Measurements from ENCODE around the gene ADGRB3.

Gene ADGRB3

GRCh38 chr6:68988698-68989097 lies 353.6 kb downstream of the ADGRB3 start:
- Histone ChIP-seq H3K14ac (ENCODE audit: low read length) (no peak overlapping the region), H3K9ac (ENCODE audit: low read depth, low read length, poor library complexity) (no peak overlapping the region), H3K36me3 (replicated peaks in 1 of 2; ENCODE audit: control insufficient read depth in 2 of 2, insufficient read depth in 2 of 2, low read length in 2 of 2) (no peaks in the 10 kb centered on the region), H3K18ac (ENCODE audit: low read length) (no peak overlapping the region), H4K91ac (ENCODE audit: low read depth, low read length, poor library complexity) (no peak overlapping the region), H3K27ac (replicated peaks; ENCODE audit: low read length) (no peak overlapping the region), H3K23ac (ENCODE audit: low read depth, low read length, poor library complexity) (no peak overlapping the region), H3K9me3 (replicated peaks in 1 of 2; ENCODE audit: control insufficient read depth in 2 of 2, insufficient read depth in 1 of 2, low read depth in 1 of 2, low read length in 2 of 2) (no peaks in the 10 kb centered on the region), H3K4me3 (ENCODE audit: low read length in 2 of 2) (no peak overlapping the region), H3K27me3 (ENCODE audit: control insufficient read depth in 3 of 3, insufficient read depth in 3 of 3, low read depth in 1 of 3, low read length in 3 of 3) (no peaks in the 10 kb centered on the region), H2BK5ac (ENCODE audit: low read length) (no peak overlapping the region), H4K8ac (ENCODE audit: low read depth, low read length) (no peak overlapping the region), H3K4ac (ENCODE audit: low read length) (no peak overlapping the region), H2BK15ac (ENCODE audit: low read length) (no peak overlapping the region), H3K79me1 (ENCODE audit: low read depth, low read length) (no peaks in the 10 kb centered on the region), H2AFZ (ENCODE audit: low read length) (no peak overlapping the region), H2BK120ac (ENCODE audit: low read depth, low read length) (no peak overlapping the region), H2BK12ac (ENCODE audit: low read length) (no peak overlapping the region), H3K4me2 (ENCODE audit: insufficient read depth, low read length, poor library complexity, severe bottlenecking) (no peak overlapping the region), H3K4me1 (ENCODE audit: control insufficient read depth in 2 of 2, insufficient read depth in 1 of 2, low read depth in 1 of 2, low read length in 2 of 2) (peaks cover 0 to 2% of the 10 kb centered on the region in 2 donors), H2AK5ac (ENCODE audit: low read depth, low read length) (no peak overlapping the region)
- WGBS, 2 donors (ENCODE audit: extremely low coverage in 2 of 2, insufficient read length in 2 of 2, insufficient replicate concordance in 1 of 2): no CpG with 5 or more reads among the region's 2 CpGs
- DNase-seq (ENCODE audit: low spot score): no peak

DNA sequence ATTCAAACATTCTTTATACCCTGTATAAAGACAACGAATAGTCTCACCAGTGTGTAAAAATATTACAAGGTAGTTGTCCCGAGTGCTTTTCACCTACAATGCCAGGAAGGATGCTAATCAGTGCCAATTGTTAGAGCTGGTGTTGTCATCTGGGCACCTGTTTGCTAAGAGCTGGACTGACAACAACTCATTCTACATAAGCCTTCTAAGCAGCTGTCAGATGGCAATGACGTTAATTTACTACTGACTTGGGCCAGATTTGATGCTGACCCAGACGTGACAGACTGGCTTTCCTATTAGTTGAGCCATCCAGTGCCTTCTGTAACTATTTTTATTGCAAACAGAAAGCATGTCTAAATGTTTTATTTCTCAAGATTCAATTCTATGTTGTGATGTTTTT lies 355.2 kb downstream of the ADGRB3 start:
- Histone ChIP-seq H4K91ac (ENCODE audit: low read depth, low read length, poor library complexity) (no peak overlapping the region), H3K4me3 (ENCODE audit: low read length in 2 of 2) (no peak overlapping the region), H2AFZ (ENCODE audit: low read length) (no peak overlapping the region), H3K27me3 (ENCODE audit: control insufficient read depth in 3 of 3, insufficient read depth in 3 of 3, low read depth in 1 of 3, low read length in 3 of 3) (no peaks in the 10 kb centered on the region), H2AK5ac (ENCODE audit: low read depth, low read length) (no peak overlapping the region), H3K4ac (ENCODE audit: low read length) (no peak overlapping the region), H3K18ac (ENCODE audit: low read length) (no peak overlapping the region), H4K8ac (ENCODE audit: low read depth, low read length) (no peak overlapping the region), H3K4me2 (ENCODE audit: insufficient read depth, low read length, poor library complexity, severe bottlenecking) (no peak overlapping the region), H3K14ac (ENCODE audit: low read length) (no peak overlapping the region), H2BK15ac (ENCODE audit: low read length) (no peak overlapping the region), H2BK120ac (ENCODE audit: low read depth, low read length) (no peak overlapping the region), H3K23ac (ENCODE audit: low read depth, low read length, poor library complexity) (no peak overlapping the region), H3K79me1 (ENCODE audit: low read depth, low read length) (no peaks in the 10 kb centered on the region), H3K9ac (ENCODE audit: low read depth, low read length, poor library complexity) (no peak overlapping the region), H3K36me3 (replicated peaks in 1 of 2; ENCODE audit: control insufficient read depth in 2 of 2, insufficient read depth in 2 of 2, low read length in 2 of 2) (peaks cover 0 to 10% of the 10 kb centered on the region in 2 donors), H2BK5ac (ENCODE audit: low read length) (no peak overlapping the region), H2BK12ac (ENCODE audit: low read length) (no peak overlapping the region), H3K4me1 (ENCODE audit: control insufficient read depth in 2 of 2, insufficient read depth in 1 of 2, low read depth in 1 of 2, low read length in 2 of 2) (peaks cover 0 to 2% of the 10 kb centered on the region in 2 donors), H3K27ac (replicated peaks; ENCODE audit: low read length) (no peak overlapping the region), H3K9me3 (replicated peaks in 1 of 2; ENCODE audit: control insufficient read depth in 2 of 2, insufficient read depth in 1 of 2, low read depth in 1 of 2, low read length in 2 of 2) (no peaks in the 10 kb centered on the region)
- no CpG with 5 or more reads among the region's 4 CpGs for WGBS, 2 donors (ENCODE audit: extremely low coverage in 2 of 2, insufficient read length in 2 of 2, insufficient replicate concordance in 1 of 2)
- no peak for DNase-seq (ENCODE audit: low spot score)

GRCh38 chr6:68993911-68994310 lies 358.8 kb downstream of the ADGRB3 start:
- Histone ChIP-seq H3K9me3 (replicated peaks in 1 of 2; ENCODE audit: control insufficient read depth in 2 of 2, insufficient read depth in 1 of 2, low read depth in 1 of 2, low read length in 2 of 2) (no peaks in the 10 kb centered on the region), H2BK12ac (ENCODE audit: low read length) (no peak overlapping the region), H3K4me1 (ENCODE audit: control insufficient read depth in 2 of 2, insufficient read depth in 1 of 2, low read depth in 1 of 2, low read length in 2 of 2) (peaks cover 0 to 2% of the 10 kb centered on the region in 2 donors), H3K14ac (ENCODE audit: low read length) (no peak overlapping the region), H4K8ac (ENCODE audit: low read depth, low read length) (no peak overlapping the region), H3K4me3 (ENCODE audit: low read length in 2 of 2) (no peak overlapping the region), H2AFZ (ENCODE audit: low read length) (no peak overlapping the region), H3K9ac (ENCODE audit: low read depth, low read length, poor library complexity) (no peak overlapping the region), H2AK5ac (ENCODE audit: low read depth, low read length) (no peak overlapping the region), H3K79me1 (ENCODE audit: low read depth, low read length) (no peaks in the 10 kb centered on the region), H3K23ac (ENCODE audit: low read depth, low read length, poor library complexity) (no peak overlapping the region), H3K4ac (ENCODE audit: low read length) (no peak overlapping the region), H4K91ac (ENCODE audit: low read depth, low read length, poor library complexity) (no peak overlapping the region), H2BK15ac (ENCODE audit: low read length) (no peak overlapping the region), H2BK120ac (ENCODE audit: low read depth, low read length) (no peak overlapping the region), H3K18ac (ENCODE audit: low read length) (no peak overlapping the region), H2BK5ac (ENCODE audit: low read length) (no peak overlapping the region), H3K4me2 (ENCODE audit: insufficient read depth, low read length, poor library complexity, severe bottlenecking) (no peak overlapping the region), H3K27me3 (ENCODE audit: control insufficient read depth in 3 of 3, insufficient read depth in 3 of 3, low read depth in 1 of 3, low read length in 3 of 3) (no peaks in the 10 kb centered on the region), H3K27ac (replicated peaks; ENCODE audit: low read length) (no peak overlapping the region), H3K36me3 (replicated peaks in 1 of 2; ENCODE audit: control insufficient read depth in 2 of 2, insufficient read depth in 2 of 2, low read length in 2 of 2) (peaks cover 0 to 10% of the 10 kb centered on the region in 2 donors)
- DNase-seq (ENCODE audit: low spot score): no peak
- no CpG with 5 or more reads among the region's 5 CpGs for WGBS, 2 donors (ENCODE audit: extremely low coverage in 2 of 2, insufficient read length in 2 of 2, insufficient replicate concordance in 1 of 2)

DNA sequence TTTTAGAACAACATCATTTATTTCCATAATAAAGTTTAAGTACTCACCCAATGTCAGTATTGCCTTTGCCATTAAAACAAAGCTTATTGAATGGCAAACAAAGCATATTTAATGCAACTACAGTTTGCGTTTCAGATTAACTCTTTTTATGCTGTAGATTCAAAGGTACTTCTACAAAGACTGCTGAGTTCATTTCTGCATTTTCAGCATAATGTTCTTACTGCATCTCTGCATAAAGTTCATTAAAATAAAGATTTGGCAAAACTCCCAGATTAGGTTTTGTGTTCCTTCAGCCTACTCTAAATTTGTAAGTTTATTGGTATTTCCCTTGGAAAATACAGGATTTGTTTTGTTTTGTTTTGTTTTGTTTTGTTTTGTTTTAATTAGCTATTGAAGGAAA lies 359.4 kb downstream of the ADGRB3 start:
- H3K9ac ChIP-seq (ENCODE audit: low read depth, low read length, poor library complexity): no peak overlapping the region
- peaks cover 0 to 2% of the 10 kb centered on the region in 2 donors for H3K4me1 ChIP-seq (ENCODE audit: control insufficient read depth in 2 of 2, insufficient read depth in 1 of 2, low read depth in 1 of 2, low read length in 2 of 2)
- H3K18ac ChIP-seq (ENCODE audit: low read length): no peak overlapping the region
- no peaks in the 10 kb centered on the region for H3K9me3 ChIP-seq (replicated peaks in 1 of 2; ENCODE audit: control insufficient read depth in 2 of 2, insufficient read depth in 1 of 2, low read depth in 1 of 2, low read length in 2 of 2)
- WGBS, 2 donors (ENCODE audit: extremely low coverage in 2 of 2, insufficient read length in 2 of 2, insufficient replicate concordance in 1 of 2): no CpG with 5 or more reads among the region's 1 CpG
- no peak overlapping the region for H2AK5ac ChIP-seq (ENCODE audit: low read depth, low read length)
- H2BK12ac ChIP-seq (ENCODE audit: low read length): no peak overlapping the region
- peaks cover 0 to 10% of the 10 kb centered on the region in 2 donors for H3K36me3 ChIP-seq (replicated peaks in 1 of 2; ENCODE audit: control insufficient read depth in 2 of 2, insufficient read depth in 2 of 2, low read length in 2 of 2)
- no peak overlapping the region for H3K23ac ChIP-seq (ENCODE audit: low read depth, low read length, poor library complexity)
- no peak for DNase-seq (ENCODE audit: low spot score)
- no peak overlapping the region for H2BK120ac ChIP-seq (ENCODE audit: low read depth, low read length)
- no peak overlapping the region for H3K14ac ChIP-seq (ENCODE audit: low read length)
- H3K79me1 ChIP-seq (ENCODE audit: low read depth, low read length): no peaks in the 10 kb centered on the region
- no peak overlapping the region for H4K91ac ChIP-seq (ENCODE audit: low read depth, low read length, poor library complexity)
- no peak overlapping the region for H3K4ac ChIP-seq (ENCODE audit: low read length)
- H3K27ac ChIP-seq (replicated peaks; ENCODE audit: low read length): no peak overlapping the region
- no peak overlapping the region for H3K4me2 ChIP-seq (ENCODE audit: insufficient read depth, low read length, poor library complexity, severe bottlenecking)
- no peak overlapping the region for H2AFZ ChIP-seq (ENCODE audit: low read length)
- H3K4me3 ChIP-seq (ENCODE audit: low read length in 2 of 2): no peak overlapping the region
- no peak overlapping the region for H2BK15ac ChIP-seq (ENCODE audit: low read length)
- H3K27me3 ChIP-seq (ENCODE audit: control insufficient read depth in 3 of 3, insufficient read depth in 3 of 3, low read depth in 1 of 3, low read length in 3 of 3): no peaks in the 10 kb centered on the region
- no peak overlapping the region for H4K8ac ChIP-seq (ENCODE audit: low read depth, low read length)
- no peak overlapping the region for H2BK5ac ChIP-seq (ENCODE audit: low read length)

All from neuronal stem cell (in vitro differentiated cells).